ENCODE data around the gene STARD9.

Gene STARD9

DNA sequence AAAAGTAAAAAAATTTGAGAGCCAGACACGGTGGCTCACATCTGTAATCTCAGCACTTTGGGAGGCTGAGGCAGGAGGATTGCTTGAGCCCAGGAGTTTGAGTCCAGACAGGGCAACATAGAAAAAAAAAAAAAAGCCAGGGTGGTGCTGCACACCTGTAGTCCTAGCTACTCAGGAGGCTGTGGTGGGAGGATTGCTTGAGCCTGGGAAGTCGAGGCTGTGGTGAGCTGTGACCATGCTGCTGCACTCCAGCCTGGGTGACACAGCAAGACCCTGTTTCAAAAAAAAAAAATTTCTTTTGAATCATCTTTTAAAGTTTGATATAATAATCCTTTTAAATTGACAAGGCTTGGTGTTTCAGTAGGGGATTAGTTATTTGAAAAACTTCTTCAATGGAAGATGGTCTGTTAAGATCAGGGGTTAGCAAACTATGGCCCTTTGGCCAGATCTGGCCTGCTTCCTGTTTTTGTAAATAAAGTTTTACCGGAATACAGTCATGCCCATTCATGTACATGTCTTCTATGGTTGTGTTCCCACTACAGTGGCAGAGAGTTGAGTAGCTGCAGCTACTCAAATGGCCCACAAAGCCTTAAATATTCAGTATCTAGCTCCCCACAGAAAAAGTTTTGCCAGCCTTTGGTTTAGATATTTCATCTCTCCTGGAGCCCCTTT, 132.6 kb downstream of the STARD9 start:
- TF ChIP-seq, protein P1, sequence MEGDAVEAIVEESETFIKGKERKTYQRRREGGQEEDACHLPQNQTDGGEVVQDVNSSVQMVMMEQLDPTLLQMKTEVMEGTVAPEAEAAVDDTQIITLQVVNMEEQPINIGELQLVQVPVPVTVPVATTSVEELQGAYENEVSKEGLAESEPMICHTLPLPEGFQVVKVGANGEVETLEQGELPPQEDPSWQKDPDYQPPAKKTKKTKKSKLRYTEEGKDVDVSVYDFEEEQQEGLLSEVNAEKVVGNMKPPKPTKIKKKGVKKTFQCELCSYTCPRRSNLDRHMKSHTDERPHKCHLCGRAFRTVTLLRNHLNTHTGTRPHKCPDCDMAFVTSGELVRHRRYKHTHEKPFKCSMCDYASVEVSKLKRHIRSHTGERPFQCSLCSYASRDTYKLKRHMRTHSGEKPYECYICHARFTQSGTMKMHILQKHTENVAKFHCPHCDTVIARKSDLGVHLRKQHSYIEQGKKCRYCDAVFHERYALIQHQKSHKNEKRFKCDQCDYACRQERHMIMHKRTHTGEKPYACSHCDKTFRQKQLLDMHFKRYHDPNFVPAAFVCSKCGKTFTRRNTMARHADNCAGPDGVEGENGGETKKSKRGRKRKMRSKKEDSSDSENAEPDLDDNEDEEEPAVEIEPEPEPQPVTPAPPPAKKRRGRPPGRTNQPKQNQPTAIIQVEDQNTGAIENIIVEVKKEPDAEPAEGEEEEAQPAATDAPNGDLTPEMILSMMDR (IDR thresholded peaks at IDR 0.05; ENCODE audit: low read depth, low read length), result no peak
- no peak overlapping the region for H3K4me3 ChIP-seq (ENCODE audit: low read depth, low read length)

DNA sequence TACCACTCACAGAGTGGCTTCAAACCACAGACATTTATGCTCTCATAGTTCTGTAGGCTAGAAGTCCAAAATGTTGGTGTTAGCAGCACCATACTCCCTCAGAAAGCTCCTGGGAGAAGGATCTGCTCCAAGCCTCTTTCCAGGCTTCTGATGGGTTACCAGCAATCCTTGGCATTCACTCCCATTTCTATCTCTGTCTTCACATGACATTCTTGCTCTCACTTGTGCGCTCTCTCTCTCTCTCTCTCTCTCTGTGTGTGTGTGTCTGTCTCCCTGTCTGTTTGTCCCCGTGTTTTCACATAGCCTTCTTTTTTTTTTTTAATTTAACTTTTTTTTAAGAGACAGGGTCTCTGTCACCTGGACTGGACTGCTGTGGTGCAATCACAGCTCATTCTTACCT, 135.3 kb downstream of the STARD9 start:
- TF ChIP-seq, protein P1 (IDR thresholded peaks at IDR 0.05; ENCODE audit: low read depth, low read length), result no peak
- H3K4me3 ChIP-seq (ENCODE audit: low read depth, low read length), result no peak overlapping the region

DNA sequence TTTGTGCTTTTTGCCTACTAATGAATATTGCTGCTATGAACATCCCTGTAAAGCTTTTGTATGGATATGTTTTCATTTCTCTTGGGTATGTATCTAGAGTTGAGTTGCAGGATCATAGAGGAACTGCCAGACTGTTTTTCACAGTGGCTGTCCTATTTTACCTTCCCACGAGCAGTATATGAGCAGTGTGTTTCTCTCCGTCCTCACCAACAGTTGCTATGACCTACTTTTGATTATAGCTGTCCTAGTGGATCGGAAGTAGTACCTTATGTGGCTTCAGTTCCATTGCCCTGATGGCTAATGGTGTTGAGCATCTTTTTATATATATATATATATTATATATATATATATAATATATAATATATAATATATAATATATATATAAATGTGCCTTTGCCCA, 136.3 kb downstream of the STARD9 start:
- no peak overlapping the region for H3K4me3 ChIP-seq (ENCODE audit: low read depth, low read length)
- TF ChIP-seq, protein P1 (IDR thresholded peaks at IDR 0.05; ENCODE audit: low read depth, low read length), result no peak

DNA sequence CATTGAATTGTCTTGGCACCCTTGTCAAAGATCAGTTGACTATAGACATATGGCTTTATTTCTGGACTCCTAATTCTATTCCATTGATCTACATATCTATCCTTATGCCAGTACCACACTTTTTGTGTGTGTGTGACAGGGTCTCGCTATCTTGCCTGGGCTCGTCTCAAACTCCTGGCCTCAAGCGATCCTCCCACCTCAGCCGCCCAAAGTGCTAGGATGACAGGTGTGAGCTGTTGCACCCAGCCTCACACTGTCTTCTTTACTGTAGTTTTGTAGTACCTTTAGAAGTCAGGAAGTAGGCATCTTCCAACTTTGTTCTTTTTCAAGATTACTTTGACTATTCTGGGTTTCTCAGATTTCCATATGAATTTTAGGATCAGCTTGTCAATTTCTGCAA, 137.2 kb downstream of the STARD9 start:
- TF ChIP-seq, protein P1 (IDR thresholded peaks at IDR 0.05; ENCODE audit: low read depth, low read length), result no peak
- H3K4me3 ChIP-seq (ENCODE audit: low read depth, low read length), result no peak overlapping the region

DNA sequence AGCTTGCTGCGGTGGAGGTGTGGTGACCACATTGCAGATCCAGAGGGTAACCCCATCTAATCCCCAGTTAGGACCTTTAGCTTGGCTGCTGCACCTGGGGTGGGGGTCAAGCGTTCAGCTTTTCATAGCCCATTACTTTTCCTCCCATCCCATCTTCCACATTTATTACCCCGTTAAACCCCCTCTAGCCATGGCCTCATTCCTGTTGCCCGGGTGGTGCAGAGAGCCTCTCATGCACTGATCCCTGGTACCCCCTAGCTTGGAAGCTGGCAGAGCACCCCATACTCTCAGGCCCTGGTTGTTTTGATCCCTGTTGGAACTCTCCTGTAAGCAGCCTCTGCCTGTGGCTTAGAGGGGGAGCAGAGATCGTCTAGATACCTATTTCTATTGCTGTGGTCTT, 140.7 kb downstream of the STARD9 start:
- TF ChIP-seq, protein P1 (IDR thresholded peaks at IDR 0.05; ENCODE audit: low read depth, low read length), result no peak

DNA sequence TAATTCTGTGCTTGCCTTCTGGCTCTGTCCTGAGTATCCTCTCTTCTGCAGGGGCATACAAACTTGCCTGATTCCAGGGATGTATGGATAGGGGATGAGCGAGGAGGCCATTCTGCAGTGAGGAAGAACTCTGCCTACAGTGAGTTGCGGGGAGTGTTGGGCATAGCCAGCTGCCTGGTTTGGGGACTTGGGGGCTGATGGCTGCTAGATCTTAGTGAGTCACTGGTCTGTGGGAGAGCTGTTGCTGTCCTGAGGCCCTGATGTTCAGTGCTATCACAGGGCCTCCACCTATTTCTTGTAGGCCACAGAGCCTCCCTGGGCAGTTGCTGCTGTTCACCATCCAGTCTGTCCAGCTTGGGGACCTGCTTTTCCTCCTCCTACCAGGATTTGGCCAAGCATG, 141.2 kb downstream of the STARD9 start:
- H3K4me3 ChIP-seq (ENCODE audit: low read depth, low read length), result no peak overlapping the region
- TF ChIP-seq, protein P1 (IDR thresholded peaks at IDR 0.05; ENCODE audit: low read depth, low read length), result no peak

More for the DNA sequence above, 140.7 kb downstream of the STARD9 start:
- H3K4me3 ChIP-seq (ENCODE audit: low read depth, low read length), result no peak overlapping the region

DNA sequence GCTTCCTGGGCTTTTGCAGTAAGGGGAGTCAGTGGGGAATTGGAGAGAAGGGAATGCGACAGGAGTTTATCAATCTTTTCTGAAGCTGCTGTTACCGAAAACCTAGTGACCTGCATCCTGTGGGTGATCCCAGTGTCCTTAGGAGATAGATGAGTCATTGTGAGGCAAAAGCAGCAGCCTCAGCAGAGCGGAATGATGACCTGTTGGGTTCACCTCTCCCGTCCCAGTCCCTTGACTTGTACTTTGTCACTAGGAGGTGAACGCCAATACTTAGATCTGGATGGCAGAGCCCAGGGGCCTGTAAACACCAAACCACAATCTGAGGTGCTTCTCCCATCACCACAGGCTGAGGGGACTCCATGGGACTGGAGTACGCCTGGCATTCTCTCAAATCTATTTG, 143.6 kb downstream of the STARD9 start:
- TF ChIP-seq, protein P1 (IDR thresholded peaks at IDR 0.05; ENCODE audit: low read depth, low read length), result no peak
- H3K4me3 ChIP-seq (ENCODE audit: low read depth, low read length), result no peak overlapping the region

All from WI38 (cell line).